HepG2 (cell line): ENCODE results near the gene PSMA3. TPM values are rescaled to one million over a fixed set of nuclear protein-coding genes. Genes with fewer than 3 reads are reported as not detected.
A peak's percentile ranks its signal among the peaks of the same experiment; 100 is the strongest.

Source experiments
- HMGXB3 ChIP-seq: sonication (generic); formaldehyde crosslinking; IDR thresholded peaks from 2 replicates; pipeline ENCODE4 v1.4.0; 2020; ENCODE audit warnings: missing genetic modification reagents, borderline replicate concordance
- HNRNPL ChIP-seq: fragments of 200-400 bp; formaldehyde crosslinking; IDR thresholded peaks from 2 replicates; pipeline ENCODE4 v1.6.1; 2017; ENCODE audit warnings: mild to moderate bottlenecking, low read depth, low read length
- HNRNPUL1 ChIP-seq: fragments of 200-400 bp; formaldehyde crosslinking; IDR thresholded peaks from 2 replicates; pipeline ENCODE4 v1.6.1; 2017; ENCODE audit warnings: low read depth, mild to moderate bottlenecking, low read length, moderate library complexity
- KDM4B ChIP-seq: sonication (generic); formaldehyde crosslinking; IDR thresholded peaks from 2 replicates; pipeline ENCODE4 v1.4.0; 2020; ENCODE audit warnings: missing genetic modification reagents
- PHF21A ChIP-seq: sonication (generic); formaldehyde crosslinking; IDR thresholded peaks from 2 replicates; pipeline ENCODE4 v1.5.0; 2020; ENCODE audit warnings: mild to moderate bottlenecking, missing genetic modification reagents
- POLR2A ChIP-seq, 2 experiments: IDR thresholded peaks; 2 replicates each; pipeline ENCODE4 v1.6.1; 2011; ENCODE audit warnings: low read depth in 2 of 2, low read length in 2 of 2, mild to moderate bottlenecking in 1 of 2, moderate library complexity in 1 of 2; ENCODE audit not compliant: insufficient read depth in 1 of 2
- SCMH1 ChIP-seq: sonication (generic); formaldehyde crosslinking; IDR thresholded peaks from 2 replicates; pipeline ENCODE4 v1.9.0; 2021; ENCODE audit warnings: missing genetic modification reagents, mild to moderate bottlenecking, borderline replicate concordance
- SNAPC2 ChIP-seq: sonication (generic); formaldehyde crosslinking; IDR thresholded peaks from 2 replicates; pipeline ENCODE4 v1.8.1; 2022; ENCODE audit warnings: mild to moderate bottlenecking, missing genetic modification reagents
- SNAPC5 ChIP-seq: sonication (generic); formaldehyde crosslinking; IDR thresholded peaks from 2 replicates; pipeline ENCODE4 v1.8.1; 2023; ENCODE audit warnings: mild to moderate bottlenecking, missing genetic modification reagents, borderline replicate concordance
- SP1 ChIP-seq, 2 experiments: fragments of 450-650 bp in 1 of 2; sonication (generic) in 1 of 2; formaldehyde crosslinking in 1 of 2; IDR thresholded peaks; 2 replicates each; pipeline versions ENCODE4 v1.4.0 to v1.6.1; 2016 to 2020; ENCODE audit warnings: missing genetic modification reagents in 1 of 2
- SRSF1 ChIP-seq: fragments of 200-400 bp; formaldehyde crosslinking; optimal IDR thresholded peaks from 2 replicates; pipeline ENCODE3; 2017; ENCODE audit warnings: mild to moderate bottlenecking, low read depth, low read length, moderate library complexity
- TCF7L2 ChIP-seq: IDR thresholded peaks from 2 replicates; pipeline ENCODE4 v1.6.1; 2011; ENCODE audit warnings: mild to moderate bottlenecking, low read depth, low read length, moderate library complexity
- THAP8 ChIP-seq: sonication (generic); formaldehyde crosslinking; IDR thresholded peaks from 2 replicates; pipeline ENCODE4 v1.5.1; 2020; ENCODE audit warnings: missing genetic modification reagents, mild to moderate bottlenecking, borderline replicate concordance
- ZBTB21 ChIP-seq: sonication (generic); formaldehyde crosslinking; IDR thresholded peaks from 2 replicates; pipeline ENCODE4 v1.4.0; 2020; ENCODE audit warnings: missing genetic modification reagents
- ZNF142 ChIP-seq: sonication (generic); formaldehyde crosslinking; IDR thresholded peaks from 2 replicates; pipeline ENCODE4 v1.4.0; 2020; ENCODE audit warnings: missing genetic modification reagents
- ZNF282 ChIP-seq: fragments of 450-650 bp; IDR thresholded peaks from 2 replicates; pipeline ENCODE4 v1.6.1; 2018; ENCODE audit not compliant: partially characterized antibody
- ZNF414 ChIP-seq: sonication (generic); formaldehyde crosslinking; IDR thresholded peaks from 2 replicates; pipeline ENCODE4 v1.5.0; 2020; ENCODE audit warnings: missing genetic modification reagents
- ZNF430 ChIP-seq: sonication (generic); formaldehyde crosslinking; IDR thresholded peaks from 2 replicates; pipeline ENCODE4 v1.9.0; 2021; ENCODE audit warnings: mild to moderate bottlenecking, missing genetic modification reagents
- ZNF816 ChIP-seq: sonication (generic); formaldehyde crosslinking; IDR thresholded peaks from 2 replicates; pipeline ENCODE4 v1.8.0; 2022; ENCODE audit warnings: missing genetic modification reagents, mild to moderate bottlenecking, borderline replicate concordance
- ZNF891 ChIP-seq: sonication (generic); formaldehyde crosslinking; IDR thresholded peaks from 2 replicates; pipeline ENCODE4 v1.5.0; 2020; ENCODE audit warnings: mild to moderate bottlenecking, missing genetic modification reagents
- polyA plus RNA-seq, 8 experiments: library from polyadenylated mRNA; depleted of rRNA in 3 of 8; stranded (reverse) in 7 of 8; unstranded in 1 of 8; fragments of >200 nt; fragmentation: Illumina TruSeq in 4 of 8; extraction: Trizol in 4 of 8; gene quantifications; 2 replicates each; pipeline versions ENCODE4 v1.2.1 to v1.2.3, GENCODE V29; 2011 to 2016; ENCODE audit warnings: low read depth in 4 of 8, missing spikeins in 1 of 8, mixed read lengths in 1 of 8; ENCODE audit not compliant: insufficient read depth in 1 of 8
- total RNA-seq, 5 experiments: library from RNA; depleted of rRNA; stranded (reverse); fragments of >200 nt; fragmentation: Illumina TruSeq; extraction: Trizol; gene quantifications; 2 replicates each; pipeline ENCODE4 v1.2.3, GENCODE V29; 2016; ENCODE audit warnings: low read depth in 1 of 5

The PSMA3 gene
- total and polyA plus RNA-seq, 2 of the 13 experiments (the other 11 are each of a cell fraction or from before 2014, with no cell fraction given) = 232 to 275 TPM

- TF ChIP-seq KDM4B (no peak), SNAPC2 (CRISPR knock-in tag) (no peak), POLR2A (IDR thresholded peaks at IDR 0.05; ENCODE audit: insufficient read depth in 1 of 2, low read depth in 2 of 2, low read length in 2 of 2) (no peak), SRSF1 (no peak), ZBTB21 (CRISPR knock-in tag) (no peak), THAP8 (CRISPR knock-in tag) (no peak), ZNF891 (CRISPR knock-in tag) (no peak), SNAPC5 (CRISPR knock-in tag) (no peak), SCMH1 (CRISPR knock-in tag) (no peak), HNRNPL (no peak), ZNF142 (CRISPR knock-in tag) (no peak), HNRNPUL1 (no peak), ZNF430 (CRISPR knock-in tag) (no peak), ZNF816 (CRISPR knock-in tag) (peak; percentile 41; the same call in 1 of the 2 replicates), TCF7L2 (no peak), SP1 (IDR thresholded peaks at IDR 0.05) (no peak), SP1 (CRISPR knock-in tag; IDR thresholded peaks at IDR 0.05) (no peak), ZNF282 (no peak), HMGXB3 (peak; percentile 36; the same call in 1 of the 2 replicates), ZNF414 (CRISPR knock-in tag) (no peak), PHF21A (peak; percentile 74)
These were observed 43.0 kb downstream of the PSMA3 start (continued) for GRCh38 chr14:58287607-58288042.
